Measurements from ENCODE around the gene KCTD13.

GRCh38 chr16:29898804-29899515, 27.1 kb downstream of the KCTD13 start:
- TF ChIP-seq CTCF (IDR thresholded peaks at IDR 0.05; ENCODE audit: borderline replicate concordance, extremely low read depth, low read length, poor library complexity, severe bottlenecking) (no peak), EZH2 (IDR thresholded peaks at IDR 0.05; ENCODE audit: borderline replicate concordance, low read depth, low read length, severe bottlenecking) (no peak)

Data from DND-41 (cell line).